SK-N-SH treated with all-trans-retinoic acid at 6 μM for 48 hours (cell line): Measurements from ENCODE around the gene PCBP3.

Source experiments
- ATAC-seq: fragments of 200-7000 bp; cut with Tn5 transposase; 3 replicates; pipeline ENCODE4 v1.9.1; 2020; ENCODE audit warnings: mild to moderate bottlenecking, moderate library complexity
- ARNTL ChIP-seq: fragments of 450-650 bp; formaldehyde crosslinking; IDR thresholded peaks from 2 replicates; pipeline ENCODE4 v1.5.0; 2020; ENCODE audit warnings: low read depth, mild to moderate bottlenecking, moderate library complexity, borderline replicate concordance
- BACH2 ChIP-seq: fragments of 250-450 bp; sonication (Bioruptor Pico); IDR thresholded peaks from 2 replicates; pipeline ENCODE4 v1.9.0; 2021; ENCODE audit warnings: mild to moderate bottlenecking, borderline replicate concordance
- CSDC2 ChIP-seq: fragments of 250-450 bp; sonication (Bioruptor Pico); IDR thresholded peaks from 2 replicates; pipeline ENCODE4 v1.5.0; 2020; ENCODE audit warnings: mild to moderate bottlenecking, moderate library complexity
- GLIS3 ChIP-seq: fragments of 250-450 bp; sonication (Bioruptor Pico); IDR thresholded peaks from 2 replicates; pipeline ENCODE4 v1.5.0; 2020; ENCODE audit warnings: mild to moderate bottlenecking, moderate library complexity
- ISL1 ChIP-seq: fragments of 250-450 bp; sonication (Bioruptor Pico); IDR thresholded peaks from 2 replicates; pipeline ENCODE4 v2.1.2; 2022; ENCODE audit warnings: mild to moderate bottlenecking, moderate library complexity
- OSR1 ChIP-seq: fragments of 250-450 bp; sonication (Bioruptor Pico); IDR thresholded peaks from 2 replicates; pipeline ENCODE4 v1.8.0; 2022; ENCODE audit warnings: moderate library complexity, mild to moderate bottlenecking, inconsistent platforms
- PPARA ChIP-seq: fragments of 250-450 bp; sonication (Bioruptor Pico); IDR thresholded peaks from 2 replicates; pipeline ENCODE4 v1.5.0; 2020; ENCODE audit warnings: mild to moderate bottlenecking, borderline replicate concordance
- SNAI2 ChIP-seq: fragments of 250-450 bp; sonication (Bioruptor Pico); IDR thresholded peaks from 2 replicates; pipeline ENCODE4 v1.5.0; 2020; ENCODE audit warnings: mild to moderate bottlenecking, moderate library complexity
- TCF4 ChIP-seq: fragments of 250-450 bp; sonication (Bioruptor Pico); IDR thresholded peaks from 2 replicates; pipeline ENCODE4 v1.8.0; 2021; ENCODE audit warnings: mild to moderate bottlenecking, moderate library complexity, borderline replicate concordance
- TOX ChIP-seq: fragments of 250-450 bp; sonication (Bioruptor Pico); IDR thresholded peaks from 2 replicates; pipeline ENCODE4 v1.8.0; 2021; ENCODE audit warnings: mild to moderate bottlenecking, moderate library complexity, borderline replicate concordance
- ZC3H10 ChIP-seq: fragments of 250-450 bp; sonication (Bioruptor Pico); IDR thresholded peaks from 2 replicates; pipeline ENCODE4 v1.5.1; 2021; ENCODE audit warnings: mild to moderate bottlenecking, moderate library complexity
- ZFP3 ChIP-seq: fragments of 250-450 bp; sonication (Bioruptor Pico); IDR thresholded peaks from 2 replicates; pipeline ENCODE4 v1.5.0; 2020; ENCODE audit warnings: mild to moderate bottlenecking, moderate library complexity
- ZFP30 ChIP-seq: fragments of 450-650 bp; formaldehyde crosslinking; IDR thresholded peaks from 2 replicates; pipeline ENCODE4 v1.5.0; 2022; ENCODE audit warnings: mild to moderate bottlenecking, moderate library complexity
- ZNF565 ChIP-seq: fragments of 450-650 bp; formaldehyde crosslinking; conservative IDR thresholded peaks from 2 replicates; pipeline ENCODE4 v1.5.0; 2020; ENCODE audit warnings: low read depth, mild to moderate bottlenecking, moderate library complexity
- ZNF70 ChIP-seq: fragments of 450-650 bp; formaldehyde crosslinking; IDR thresholded peaks from 2 replicates; pipeline ENCODE4 v1.5.0; 2020; ENCODE audit warnings: mild to moderate bottlenecking, moderate library complexity
- ZNF8 ChIP-seq: fragments of 450-650 bp; formaldehyde crosslinking; IDR thresholded peaks from 2 replicates; pipeline ENCODE4 v1.5.0; 2020; ENCODE audit warnings: mild to moderate bottlenecking, moderate library complexity
- TF ChIP-seq, protein P1 (sequence below): fragments of 250-450 bp; sonication (Bioruptor Pico); IDR thresholded peaks from 2 replicates; pipeline ENCODE4 v1.5.1; 2020; ENCODE audit warnings: low read depth, mild to moderate bottlenecking, moderate library complexity
- TF ChIP-seq, protein P2 (sequence below): fragments of 250-450 bp; sonication (Bioruptor Pico); IDR thresholded peaks from 2 replicates; pipeline ENCODE4 v1.8.0; 2020; ENCODE audit warnings: mild to moderate bottlenecking, moderate library complexity, borderline replicate concordance
- TF ChIP-seq, protein P3 (sequence below): fragments of 250-450 bp; sonication (Bioruptor Pico); IDR thresholded peaks from 2 replicates; pipeline ENCODE4 v1.8.0; 2021; ENCODE audit warnings: low read depth, mild to moderate bottlenecking, moderate library complexity, borderline replicate concordance
- TF ChIP-seq, protein P4 (sequence below): fragments of 250-450 bp; sonication (Bioruptor Pico); IDR thresholded peaks from 2 replicates; pipeline ENCODE4 v1.5.1; 2021; ENCODE audit warnings: mild to moderate bottlenecking, moderate library complexity

The PCBP3 gene

DNA sequence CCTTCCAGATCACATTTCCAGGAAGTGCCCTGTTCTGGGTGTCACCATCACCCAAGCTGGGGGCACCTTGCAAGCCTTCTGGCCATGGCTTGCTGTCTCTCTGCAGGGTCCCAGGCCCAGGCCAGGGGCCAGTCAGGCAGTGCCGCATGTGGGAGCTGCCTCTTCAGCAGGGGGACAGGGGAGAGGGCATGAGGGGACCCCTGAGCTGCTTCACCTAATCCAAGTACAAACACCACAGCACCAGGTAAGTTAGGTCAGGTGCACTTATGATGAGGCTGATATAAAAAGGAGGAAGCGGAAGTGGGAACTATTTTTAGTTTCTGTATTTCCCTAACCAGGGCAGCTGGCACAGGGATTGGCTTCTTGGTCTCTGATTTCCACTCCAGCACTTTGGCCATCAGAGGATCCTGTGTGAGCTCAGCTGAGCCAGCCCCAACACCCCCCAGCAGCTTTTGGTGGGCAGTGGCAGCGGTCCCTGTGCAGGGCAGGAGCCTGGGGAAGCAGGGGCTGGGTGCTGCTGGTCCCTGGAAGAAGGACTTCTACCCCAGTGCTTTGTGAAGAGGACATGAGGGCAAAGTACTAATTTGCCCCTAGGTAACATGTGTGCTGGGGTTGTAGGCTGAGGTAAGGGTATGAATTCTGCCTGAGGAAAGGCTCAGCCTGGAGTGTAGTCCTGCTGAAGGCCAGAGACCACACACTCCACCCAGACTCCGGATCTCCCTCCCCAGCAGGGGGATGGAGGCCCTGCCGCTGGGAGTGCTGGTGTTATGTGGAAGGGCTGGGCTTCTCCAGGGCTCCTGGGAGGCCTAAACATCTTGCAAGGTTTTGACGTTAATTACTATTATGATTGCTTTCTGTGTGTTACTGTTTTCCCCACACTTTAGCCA is 3.3 kb upstream of the PCBP3 start:
- no peak for ATAC-seq
- TF ChIP-seq ZC3H10 (CRISPR knock-in tag) (no peak), SNAI2 (CRISPR knock-in tag) (no peak), ZFP3 (CRISPR knock-in tag) (no peak)

DNA sequence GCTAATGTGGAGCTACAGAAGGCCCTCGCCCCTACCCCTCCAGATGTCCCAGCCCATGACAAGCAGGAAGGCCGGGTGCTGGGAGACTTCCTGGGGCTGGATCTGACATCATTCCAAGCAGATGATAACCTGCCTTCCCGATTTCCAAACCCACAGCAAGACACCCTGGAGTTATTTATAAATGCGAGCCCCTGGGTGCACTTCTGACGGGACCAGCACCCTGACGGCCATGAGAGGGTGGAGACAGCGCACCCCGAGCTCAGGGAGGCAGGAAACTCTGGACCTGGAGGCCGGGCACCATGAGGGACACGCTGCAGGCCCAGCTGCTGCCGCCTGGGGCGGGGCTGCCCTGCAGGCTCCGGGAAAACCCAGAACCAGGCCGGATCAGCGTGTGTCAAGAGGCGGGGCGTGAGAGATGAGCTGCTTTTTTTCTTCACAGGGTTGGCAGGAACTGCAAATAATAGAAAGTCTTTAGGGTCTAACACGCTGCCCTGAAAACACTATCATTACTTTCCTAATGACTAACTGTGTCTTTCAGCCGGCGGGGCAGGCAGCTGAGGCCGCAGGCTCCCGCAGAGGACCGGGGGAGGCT is 2.5 kb upstream of the PCBP3 start:
- TF ChIP-seq CSDC2 (CRISPR knock-in tag) (no peak), TOX (no peak), ARNTL (no peak)
- ATAC-seq = no peak

DNA sequence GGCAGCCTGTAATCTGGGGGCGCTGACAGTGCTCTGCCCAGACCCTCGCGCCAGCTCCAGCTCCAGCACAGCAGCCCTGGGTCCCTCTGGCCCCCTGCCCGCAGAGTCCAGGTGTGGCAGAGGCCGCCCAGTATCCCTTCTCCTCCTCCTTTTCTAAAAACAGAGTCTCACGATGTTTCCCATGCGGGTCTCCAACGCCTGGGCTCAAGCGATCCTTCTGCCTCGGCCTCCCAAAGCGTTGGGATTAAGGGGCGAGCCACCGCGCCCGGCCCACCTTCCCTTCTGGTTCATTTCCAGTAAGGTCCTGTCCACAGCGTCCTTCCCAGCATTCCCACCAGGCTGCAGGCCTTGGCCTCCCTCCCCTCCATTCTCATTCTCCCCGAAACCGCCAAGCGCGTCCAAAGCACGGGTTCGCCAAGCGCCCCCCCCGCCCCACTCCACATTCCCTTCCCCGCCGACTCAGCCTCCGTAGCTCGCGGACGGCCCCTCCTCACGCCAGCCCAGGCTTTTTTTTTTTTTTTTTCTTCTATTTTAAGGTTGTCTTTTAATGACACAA is 2.0 kb upstream of the PCBP3 start:
- TF ChIP-seq BACH2 (CRISPR knock-in tag) (no peak), ZNF8 (CRISPR knock-in tag) (no peak), GLIS3 (CRISPR knock-in tag) (no peak), ZFP3 (CRISPR knock-in tag) (no peak), TCF4 (CRISPR knock-in tag) (no peak), ISL1 (CRISPR knock-in tag) (no peak), SNAI2 (CRISPR knock-in tag) (no peak)
- TF ChIP-seq, protein P1, sequence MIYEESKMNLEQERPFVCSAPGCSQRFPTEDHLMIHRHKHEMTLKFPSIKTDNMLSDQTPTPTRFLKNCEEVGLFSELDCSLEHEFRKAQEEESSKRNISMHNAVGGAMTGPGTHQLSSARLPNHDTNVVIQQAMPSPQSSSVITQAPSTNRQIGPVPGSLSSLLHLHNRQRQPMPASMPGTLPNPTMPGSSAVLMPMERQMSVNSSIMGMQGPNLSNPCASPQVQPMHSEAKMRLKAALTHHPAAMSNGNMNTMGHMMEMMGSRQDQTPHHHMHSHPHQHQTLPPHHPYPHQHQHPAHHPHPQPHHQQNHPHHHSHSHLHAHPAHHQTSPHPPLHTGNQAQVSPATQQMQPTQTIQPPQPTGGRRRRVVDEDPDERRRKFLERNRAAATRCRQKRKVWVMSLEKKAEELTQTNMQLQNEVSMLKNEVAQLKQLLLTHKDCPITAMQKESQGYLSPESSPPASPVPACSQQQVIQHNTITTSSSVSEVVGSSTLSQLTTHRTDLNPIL (CRISPR knock-in tag) = no peak
- TF ChIP-seq, protein P2, sequence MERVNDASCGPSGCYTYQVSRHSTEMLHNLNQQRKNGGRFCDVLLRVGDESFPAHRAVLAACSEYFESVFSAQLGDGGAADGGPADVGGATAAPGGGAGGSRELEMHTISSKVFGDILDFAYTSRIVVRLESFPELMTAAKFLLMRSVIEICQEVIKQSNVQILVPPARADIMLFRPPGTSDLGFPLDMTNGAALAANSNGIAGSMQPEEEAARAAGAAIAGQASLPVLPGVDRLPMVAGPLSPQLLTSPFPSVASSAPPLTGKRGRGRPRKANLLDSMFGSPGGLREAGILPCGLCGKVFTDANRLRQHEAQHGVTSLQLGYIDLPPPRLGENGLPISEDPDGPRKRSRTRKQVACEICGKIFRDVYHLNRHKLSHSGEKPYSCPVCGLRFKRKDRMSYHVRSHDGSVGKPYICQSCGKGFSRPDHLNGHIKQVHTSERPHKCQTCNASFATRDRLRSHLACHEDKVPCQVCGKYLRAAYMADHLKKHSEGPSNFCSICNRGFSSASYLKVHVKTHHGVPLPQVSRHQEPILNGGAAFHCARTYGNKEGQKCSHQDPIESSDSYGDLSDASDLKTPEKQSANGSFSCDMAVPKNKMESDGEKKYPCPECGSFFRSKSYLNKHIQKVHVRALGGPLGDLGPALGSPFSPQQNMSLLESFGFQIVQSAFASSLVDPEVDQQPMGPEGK = no peak
- TF ChIP-seq, all 23 proteins: peak for 0
- no peak for ATAC-seq

DNA sequence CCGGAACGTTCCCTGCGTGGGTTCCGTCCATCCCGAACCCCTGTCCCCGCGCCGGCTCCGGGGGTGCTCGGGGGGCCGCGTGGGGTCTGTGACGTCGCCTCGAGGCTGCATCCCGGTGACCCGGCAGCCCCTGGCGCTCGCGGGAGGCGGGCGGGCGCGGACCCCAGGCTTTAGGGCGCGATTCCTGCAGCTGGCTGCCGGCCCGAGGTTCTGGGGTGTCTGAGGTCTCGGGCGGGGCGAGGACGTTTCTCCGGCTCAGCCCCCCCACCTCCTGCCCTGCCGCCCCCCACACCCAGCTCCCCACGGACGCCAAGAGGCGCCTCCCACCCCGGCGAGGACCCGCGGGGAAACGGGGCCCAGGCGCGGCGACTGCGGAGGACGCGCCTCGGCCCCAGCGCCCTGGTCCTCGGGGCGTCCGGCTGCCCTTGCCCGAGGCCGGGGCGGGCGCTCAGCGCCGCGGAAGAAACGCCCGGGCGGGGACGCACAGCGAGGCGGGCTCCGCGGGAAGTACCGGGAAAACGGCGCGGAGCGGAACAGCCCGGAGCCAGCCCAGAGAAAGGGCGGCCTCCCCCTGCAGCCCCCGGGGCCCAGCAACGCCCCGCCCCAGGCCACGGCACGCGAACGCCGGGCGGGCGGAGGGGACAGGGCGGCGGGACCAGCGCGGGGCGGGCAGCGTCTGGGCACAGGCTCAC is 1.3 kb upstream of the PCBP3 start:
- no peak for ATAC-seq
- TF ChIP-seq SNAI2 (CRISPR knock-in tag) = no peak
- TF ChIP-seq ZFP30 (CRISPR knock-in tag) = no peak
- TF ChIP-seq ZNF565 (CRISPR knock-in tag) = no peak
- TF ChIP-seq ZFP3 (CRISPR knock-in tag) = no peak
- TF ChIP-seq ZNF70 (CRISPR knock-in tag) = no peak
- no peak for TF ChIP-seq PPARA (CRISPR knock-in tag)
- TF ChIP-seq, protein P1 (CRISPR knock-in tag) = no peak
- TF ChIP-seq, protein P3, sequence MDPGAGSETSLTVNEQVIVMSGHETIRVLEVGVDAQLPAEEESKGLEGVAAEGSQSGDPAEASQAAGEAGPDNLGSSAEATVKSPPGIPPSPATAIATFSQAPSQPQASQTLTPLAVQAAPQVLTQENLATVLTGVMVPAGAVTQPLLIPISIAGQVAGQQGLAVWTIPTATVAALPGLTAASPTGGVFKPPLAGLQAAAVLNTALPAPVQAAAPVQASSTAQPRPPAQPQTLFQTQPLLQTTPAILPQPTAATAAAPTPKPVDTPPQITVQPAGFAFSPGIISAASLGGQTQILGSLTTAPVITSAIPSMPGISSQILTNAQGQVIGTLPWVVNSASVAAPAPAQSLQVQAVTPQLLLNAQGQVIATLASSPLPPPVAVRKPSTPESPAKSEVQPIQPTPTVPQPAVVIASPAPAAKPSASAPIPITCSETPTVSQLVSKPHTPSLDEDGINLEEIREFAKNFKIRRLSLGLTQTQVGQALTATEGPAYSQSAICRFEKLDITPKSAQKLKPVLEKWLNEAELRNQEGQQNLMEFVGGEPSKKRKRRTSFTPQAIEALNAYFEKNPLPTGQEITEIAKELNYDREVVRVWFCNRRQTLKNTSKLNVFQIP (CRISPR knock-in tag) = no peak
- TF ChIP-seq, protein P4, sequence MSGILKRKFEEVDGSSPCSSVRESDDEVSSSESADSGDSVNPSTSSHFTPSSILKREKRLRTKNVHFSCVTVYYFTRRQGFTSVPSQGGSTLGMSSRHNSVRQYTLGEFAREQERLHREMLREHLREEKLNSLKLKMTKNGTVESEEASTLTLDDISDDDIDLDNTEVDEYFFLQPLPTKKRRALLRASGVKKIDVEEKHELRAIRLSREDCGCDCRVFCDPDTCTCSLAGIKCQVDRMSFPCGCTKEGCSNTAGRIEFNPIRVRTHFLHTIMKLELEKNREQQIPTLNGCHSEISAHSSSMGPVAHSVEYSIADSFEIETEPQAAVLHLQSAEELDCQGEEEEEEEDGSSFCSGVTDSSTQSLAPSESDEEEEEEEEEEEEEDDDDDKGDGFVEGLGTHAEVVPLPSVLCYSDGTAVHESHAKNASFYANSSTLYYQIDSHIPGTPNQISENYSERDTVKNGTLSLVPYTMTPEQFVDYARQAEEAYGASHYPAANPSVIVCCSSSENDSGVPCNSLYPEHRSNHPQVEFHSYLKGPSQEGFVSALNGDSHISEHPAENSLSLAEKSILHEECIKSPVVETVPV (CRISPR knock-in tag) = no peak
- TF ChIP-seq OSR1 = no peak
- TF ChIP-seq, protein P2 = no peak
